NOMO-1 (cell line): ENCODE results near the gene MED25.
A peak's percentile ranks its signal among the peaks of the same experiment; 100 is the strongest.
"Not testable (repeated sequence)": the region's sequence is repeated elsewhere in the genome, so short reads cannot be mapped to it uniquely, and the experiment has no call there.

Experiments used
- DNase-seq, 2 experiments: peaks; one replicate each; lab custom pipeline; 2025; ENCODE audit not compliant: unreplicated experiment in 2 of 2; lab: John Stamatoyannopoulos, UW

MED25 gene

GRCh38 chr19:49812997-49813861 is 4.9 kb upstream of the MED25 start, which contains the start of gene FUZ:
Gene FUZ (minus strand): TSS chr19:49813292. CDS start chr19:49813106, 186 bp downstream.
- peak; percentile 92 to 98 for DNase-seq

GRCh38 chr19:49814010-49814409 is 4.1 kb upstream of the MED25 start:
- no peak for DNase-seq

- no peak for DNase-seq
Measured at GRCh38 chr19:49816590-49816989, 1.5 kb upstream of the MED25 start.

- no peak for DNase-seq
Measured at GRCh38 chr19:49818649-49819370, 721 bp downstream of the MED25 start.

GRCh38 chr19:49819452-49820115 is 1.5 kb downstream of the MED25 start:
- not testable (repeated sequence) for DNase-seq

- DNase-seq, result no peak
Measured at GRCh38 chr19:49820125-49820524, 2.0 kb downstream of the MED25 start.

GRCh38 chr19:49823472-49823871 is 5.4 kb downstream of the MED25 start:
- no peak for DNase-seq

- DNase-seq, result no peak
Measured at GRCh38 chr19:49824662-49825061, 6.6 kb downstream of the MED25 start.

- no peak for DNase-seq
Measured at GRCh38 chr19:49827034-49827433, 8.9 kb downstream of the MED25 start.

- DNase-seq, result no peak
Measured at GRCh38 chr19:49829200-49829599, 11.1 kb downstream of the MED25 start.

- no peak for DNase-seq
Measured at GRCh38 chr19:49829721-49830120, 11.6 kb downstream of the MED25 start.

- no peak for DNase-seq
Measured at GRCh38 chr19:49830766-49831165, 12.7 kb downstream of the MED25 start.

GRCh38 chr19:49831592-49831991 is 13.5 kb downstream of the MED25 start:
- DNase-seq, result no peak

- peak; percentile 21 to 44 for DNase-seq
Measured at GRCh38 chr19:49832556-49832955, 14.5 kb downstream of the MED25 start.

- no peak for DNase-seq
Measured at GRCh38 chr19:49833599-49833998, 15.5 kb downstream of the MED25 start.

GRCh38 chr19:49835562-49835961 is 17.5 kb downstream of the MED25 start:
- no peak for DNase-seq

- no peak for DNase-seq
Measured at GRCh38 chr19:49836176-49837008, 18.3 kb downstream of the MED25 start.

- DNase-seq, result no peak
Measured at GRCh38 chr19:49837009-49837310, 18.9 kb downstream of the MED25 start.

- DNase-seq, result no peak
Measured at GRCh38 chr19:49837425-49837824, 19.3 kb downstream of the MED25 start.

- no peak for DNase-seq
Measured at GRCh38 chr19:49838885-49839588, 20.9 kb downstream of the MED25 start.
